ENCODE results near the gene ANLN. TPM values are rescaled to one million over a fixed set of nuclear protein-coding genes. Genes with fewer than 3 reads are reported as not detected.

The ANLN gene
- total RNA-seq = 10 to 100 TPM; 57.1 to 57.7 TPM

DNA sequence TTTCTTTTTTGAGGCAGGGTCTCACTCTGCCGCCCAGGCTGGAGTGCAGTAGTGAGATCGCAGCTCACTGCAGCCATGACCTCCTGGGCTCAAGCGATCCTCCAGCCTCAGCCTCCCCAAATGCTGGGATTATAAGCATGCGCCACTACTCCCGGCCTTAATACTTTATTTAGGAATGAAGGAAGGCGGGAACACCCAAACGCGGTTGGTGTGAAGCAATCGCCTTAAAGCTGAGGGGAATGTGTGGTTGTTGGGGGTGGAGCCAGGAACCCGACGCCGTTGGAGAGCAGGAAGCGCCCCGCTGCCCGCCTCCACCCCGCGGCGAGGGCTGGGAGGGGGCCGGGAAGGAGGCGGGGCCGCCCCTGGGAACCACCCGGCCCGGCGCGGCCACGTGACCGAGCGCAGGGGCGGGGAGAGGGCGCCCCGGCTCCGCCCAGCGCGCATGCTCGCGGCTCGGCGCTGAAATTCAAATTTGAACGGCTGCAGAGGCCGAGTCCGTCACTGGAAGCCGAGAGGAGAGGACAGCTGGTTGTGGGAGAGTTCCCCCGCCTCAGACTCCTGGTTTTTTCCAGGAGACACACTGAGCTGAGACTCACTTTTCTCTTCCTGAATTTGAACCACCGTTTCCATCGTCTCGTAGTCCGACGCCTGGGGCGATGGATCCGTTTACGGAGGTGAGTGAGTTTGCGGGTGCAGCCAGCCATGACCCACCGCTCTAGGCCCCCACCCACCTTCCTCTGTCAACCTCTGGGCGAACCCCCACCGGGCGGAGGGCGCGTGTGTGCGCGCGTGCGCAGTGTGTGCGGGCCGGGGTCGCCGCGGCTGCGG is at the start of gene ANLN:
TSS of gene ANLN (plus strand) at position 492 of the 828 bp plus-strand sequence. CDS start at position 657, 165 bp downstream.
- H3K27me3 Mint-ChIP-seq = no peaks in the 10 kb centered on the region

DNA sequence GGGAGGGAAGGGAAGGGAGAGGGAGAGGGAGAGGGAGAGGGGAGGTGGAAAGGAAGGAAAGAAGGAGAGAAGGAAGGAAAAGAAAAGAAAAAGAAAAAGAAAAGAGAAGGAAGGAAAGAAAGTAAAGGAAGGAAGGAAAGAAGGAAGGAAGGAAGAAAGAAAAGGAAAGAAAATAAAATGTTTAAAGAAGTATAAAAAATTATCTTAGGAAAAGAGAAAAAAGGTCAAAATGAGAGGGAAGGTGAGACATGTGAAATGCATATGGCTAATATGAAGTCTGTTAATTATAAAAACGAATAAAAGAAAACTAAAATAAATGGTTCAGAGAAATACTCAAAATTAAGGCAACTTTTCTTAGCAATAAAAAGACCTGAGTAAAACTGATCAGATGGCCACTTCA is 46.1 kb upstream of the ANLN start:
- no peak overlapping the region for H3K4me3 Mint-ChIP-seq
- POLR2A ChIA-PET = no interaction called here
- H3K9me3 Mint-ChIP-seq = no peaks in the 10 kb centered on the region
- H3K4me1 Mint-ChIP-seq = no peaks in the 10 kb centered on the region
- ATAC-seq (ENCODE audit: low read depth) (no peak), DNase-seq (no peak)
- H3K36me3 Mint-ChIP-seq = no peaks in the 10 kb centered on the region
- H3K27me3 Mint-ChIP-seq = peaks cover 6% of the 10 kb centered on the region
- no peak overlapping the region for H3K27ac Mint-ChIP-seq

More for the DNA sequence above, at the start of gene ANLN:
- POLR2A ChIA-PET = interaction anchor here (1.5 to 2.0 kb wide), 2 partner anchors 9 to 23 kb away, joined by 5 to 8 read pairs; a partner anchor contains a TSS
- peak; percentile 94 for DNase-seq
- peak within 1 kb of the TSS; percentile 88 for H3K27ac Mint-ChIP-seq
- ATAC-seq (ENCODE audit: low read depth) = peak; percentile 90
- peaks cover 17% of the 10 kb centered on the region for H3K4me1 Mint-ChIP-seq
- peaks cover 29% of the 10 kb centered on the region for H3K36me3 Mint-ChIP-seq
- peak within 1 kb of the TSS; percentile 90 for H3K4me3 Mint-ChIP-seq
- H3K9me3 Mint-ChIP-seq = no peaks in the 10 kb centered on the region

- Mint-ChIP-seq H3K9me3 (no peaks in the 10 kb centered on the region), H3K36me3 (no peaks in the 10 kb centered on the region), H3K27ac (no peak overlapping the region), H3K4me1 (no peaks in the 10 kb centered on the region), H3K4me3 (no peak overlapping the region), H3K27me3 (peaks cover 6% of the 10 kb centered on the region)
- no peak for ATAC-seq (ENCODE audit: low read depth)
- POLR2A ChIA-PET = no interaction called here
- DNase-seq = no peak
Observed at GRCh38 chr7:36344622-36345021, 45.0 kb upstream of the ANLN start.

DNA sequence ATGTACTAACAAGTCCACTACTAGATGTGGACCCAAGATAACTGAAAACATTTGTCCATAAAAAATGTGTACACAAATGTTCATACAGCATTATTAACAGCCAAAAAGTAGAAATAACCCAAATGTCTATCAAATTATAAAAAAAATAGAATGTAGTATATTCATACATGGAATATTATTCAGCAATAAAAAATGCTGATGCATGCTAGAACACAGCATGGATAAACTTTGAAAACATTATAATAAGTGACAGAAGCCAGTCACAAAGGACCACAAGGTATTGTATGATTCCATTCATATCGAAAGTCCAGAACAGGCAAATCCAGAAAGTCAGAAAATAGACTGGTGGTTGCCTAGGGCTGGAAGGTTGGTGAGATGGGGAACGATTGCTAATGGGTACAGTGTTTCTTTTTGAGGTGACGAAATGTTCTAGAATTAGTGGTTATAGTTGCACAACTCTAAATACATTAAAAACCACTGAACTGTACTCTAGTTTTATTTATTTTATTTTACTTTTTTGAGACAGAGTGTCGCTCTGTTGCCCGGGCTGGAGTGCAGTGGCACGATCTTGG is 43.3 kb upstream of the ANLN start:
- Mint-ChIP-seq H3K4me1 (no peaks in the 10 kb centered on the region), H3K27ac (no peak overlapping the region), H3K27me3 (peaks cover 6% of the 10 kb centered on the region), H3K9me3 (no peaks in the 10 kb centered on the region), H3K4me3 (no peak overlapping the region), H3K36me3 (no peaks in the 10 kb centered on the region)
- ATAC-seq (ENCODE audit: low read depth) = no peak
- DNase-seq = no peak
- POLR2A ChIA-PET = no interaction called here

- DNase-seq (no peak), ATAC-seq (ENCODE audit: low read depth) (no peak)
- Mint-ChIP-seq H3K36me3 (no peaks in the 10 kb centered on the region), H3K4me3 (no peak overlapping the region), H3K27ac (no peak overlapping the region), H3K27me3 (peaks cover 5% of the 10 kb centered on the region), H3K9me3 (no peaks in the 10 kb centered on the region), H3K4me1 (no peaks in the 10 kb centered on the region)
- POLR2A ChIA-PET = no interaction called here
Observed at GRCh38 chr7:36348256-36348655, 41.4 kb upstream of the ANLN start.

DNA sequence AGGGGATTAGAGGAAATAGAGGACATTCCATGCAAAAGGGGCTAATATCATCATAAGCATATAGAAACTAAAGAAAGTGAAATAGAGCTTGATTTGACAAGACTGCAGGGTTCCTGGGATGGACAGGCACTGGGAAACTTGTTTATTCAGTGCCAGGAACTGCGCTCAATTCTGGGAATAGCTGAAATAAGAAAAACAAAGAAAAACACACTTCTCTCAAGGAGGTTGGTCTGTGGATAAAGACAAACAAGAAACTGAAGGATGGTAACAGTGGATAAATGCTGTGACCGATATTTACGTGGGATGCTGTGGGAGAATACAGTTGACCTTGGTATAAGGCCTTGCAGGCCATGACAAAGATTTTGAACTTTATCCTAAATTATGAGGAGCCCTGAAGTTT is 40.9 kb upstream of the ANLN start:
- DNase-seq (no peak), ATAC-seq (ENCODE audit: low read depth) (no peak)
- no peaks in the 10 kb centered on the region for H3K9me3 Mint-ChIP-seq
- no peak overlapping the region for H3K27ac Mint-ChIP-seq
- peaks cover 5% of the 10 kb centered on the region for H3K27me3 Mint-ChIP-seq
- H3K4me3 Mint-ChIP-seq = no peak overlapping the region
- POLR2A ChIA-PET = no interaction called here
- H3K36me3 Mint-ChIP-seq = no peaks in the 10 kb centered on the region
- no peaks in the 10 kb centered on the region for H3K4me1 Mint-ChIP-seq

DNA sequence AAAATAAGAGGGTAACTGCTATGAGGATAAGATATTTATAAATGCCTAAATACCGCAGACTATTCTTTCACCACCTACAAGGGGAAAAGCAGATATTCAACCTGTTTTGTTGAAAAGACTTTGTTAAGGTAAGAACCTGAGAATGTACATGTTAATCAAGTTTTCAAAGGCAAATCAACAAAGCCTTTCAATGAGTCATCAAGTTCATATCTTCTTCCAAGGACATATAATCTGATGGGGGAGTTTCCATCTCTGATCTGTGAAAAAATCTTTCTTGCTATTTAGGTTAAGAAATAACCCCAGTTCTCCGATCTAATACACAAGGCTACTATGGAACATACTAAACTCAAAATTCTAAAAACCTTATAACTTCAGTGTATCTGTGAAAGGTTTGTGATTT is 40.0 kb upstream of the ANLN start:
- POLR2A ChIA-PET = no interaction called here
- no peak for DNase-seq
- Mint-ChIP-seq H3K4me1 (no peaks in the 10 kb centered on the region), H3K27me3 (peaks cover 5% of the 10 kb centered on the region), H3K4me3 (no peak overlapping the region), H3K9me3 (no peaks in the 10 kb centered on the region), H3K27ac (no peak overlapping the region), H3K36me3 (no peaks in the 10 kb centered on the region)
- no peak for ATAC-seq (ENCODE audit: low read depth)

GRCh38 chr7:36355490-36355889 is 34.2 kb upstream of the ANLN start:
- no peaks in the 10 kb centered on the region for H3K4me1 Mint-ChIP-seq
- no peaks in the 10 kb centered on the region for H3K27me3 Mint-ChIP-seq
- no peak overlapping the region for H3K27ac Mint-ChIP-seq
- no peaks in the 10 kb centered on the region for H3K36me3 Mint-ChIP-seq
- POLR2A ChIA-PET = no interaction called here
- H3K4me3 Mint-ChIP-seq = no peak overlapping the region
- ATAC-seq (ENCODE audit: low read depth) (no peak), DNase-seq (no peak)
- H3K9me3 Mint-ChIP-seq = no peaks in the 10 kb centered on the region

- Mint-ChIP-seq H3K9me3 (no peaks in the 10 kb centered on the region), H3K27ac (no peak overlapping the region), H3K4me1 (no peaks in the 10 kb centered on the region), H3K36me3 (no peaks in the 10 kb centered on the region), H3K27me3 (no peaks in the 10 kb centered on the region), H3K4me3 (no peak overlapping the region)
- ATAC-seq (ENCODE audit: low read depth) = no peak
- DNase-seq = no peak
- POLR2A ChIA-PET = no interaction called here
Observed at GRCh38 chr7:36357054-36357453, 32.6 kb upstream of the ANLN start.

GRCh38 chr7:36358589-36358988 is 31.1 kb upstream of the ANLN start:
- DNase-seq (no peak), ATAC-seq (ENCODE audit: low read depth) (no peak)
- no peaks in the 10 kb centered on the region for H3K27me3 Mint-ChIP-seq
- no peaks in the 10 kb centered on the region for H3K9me3 Mint-ChIP-seq
- H3K4me1 Mint-ChIP-seq = no peaks in the 10 kb centered on the region
- POLR2A ChIA-PET = no interaction called here
- H3K36me3 Mint-ChIP-seq = no peaks in the 10 kb centered on the region
- H3K4me3 Mint-ChIP-seq = no peak overlapping the region
- H3K27ac Mint-ChIP-seq = no peak overlapping the region

DNA sequence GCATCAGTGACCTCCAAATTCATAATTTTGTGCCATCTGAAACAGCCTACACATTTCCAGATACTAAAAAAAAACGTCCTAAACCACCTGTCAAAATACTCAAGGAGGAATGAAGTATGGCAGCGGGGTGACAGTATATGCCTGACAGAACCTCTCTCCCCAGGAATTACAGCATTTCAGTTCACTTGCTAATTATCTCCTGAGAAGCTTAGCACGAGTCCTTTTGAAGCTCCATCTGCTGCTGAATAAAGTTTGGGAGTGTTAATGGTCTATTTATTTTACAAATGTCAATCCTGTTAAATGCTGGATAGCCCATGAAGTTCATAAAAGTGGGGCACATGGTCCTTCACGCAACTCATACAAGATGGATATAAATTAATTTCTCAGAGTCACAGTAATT is 29.4 kb upstream of the ANLN start:
- no peak for ATAC-seq (ENCODE audit: low read depth)
- Mint-ChIP-seq H3K9me3 (no peaks in the 10 kb centered on the region), H3K27me3 (peaks cover 5% of the 10 kb centered on the region), H3K4me3 (no peak overlapping the region), H3K27ac (no peak overlapping the region), H3K4me1 (no peaks in the 10 kb centered on the region), H3K36me3 (no peaks in the 10 kb centered on the region)
- no peak for DNase-seq
- POLR2A ChIA-PET = no interaction called here

DNA sequence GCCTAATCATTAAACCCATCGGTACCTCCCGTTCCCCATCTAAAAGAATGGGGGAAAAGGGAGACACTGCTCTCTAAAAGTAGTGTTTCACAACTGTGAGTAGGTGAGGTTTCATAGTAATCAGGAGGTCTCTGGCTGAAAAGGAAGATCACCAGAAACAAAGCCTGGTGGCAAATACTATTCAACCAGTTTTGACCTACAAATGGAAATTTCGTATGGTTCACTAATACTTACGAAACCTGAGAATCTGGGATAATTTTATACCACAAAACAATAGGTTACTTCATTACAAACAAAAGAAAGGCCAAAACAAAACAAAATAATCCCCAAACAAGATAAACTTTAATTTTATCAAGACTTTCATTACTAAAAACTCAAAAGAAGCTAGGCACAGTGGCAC is 28.4 kb upstream of the ANLN start:
- POLR2A ChIA-PET = no interaction called here
- H3K9me3 Mint-ChIP-seq = no peaks in the 10 kb centered on the region
- no peaks in the 10 kb centered on the region for H3K4me1 Mint-ChIP-seq
- no peak for DNase-seq
- no peak overlapping the region for H3K27ac Mint-ChIP-seq
- no peaks in the 10 kb centered on the region for H3K36me3 Mint-ChIP-seq
- ATAC-seq (ENCODE audit: low read depth) = no peak
- peaks cover 9% of the 10 kb centered on the region for H3K27me3 Mint-ChIP-seq
- H3K4me3 Mint-ChIP-seq = no peak overlapping the region

- POLR2A ChIA-PET = no interaction called here
- Mint-ChIP-seq H3K4me3 (no peak overlapping the region), H3K9me3 (no peaks in the 10 kb centered on the region), H3K27ac (no peak overlapping the region), H3K4me1 (peaks cover 6% of the 10 kb centered on the region), H3K36me3 (no peaks in the 10 kb centered on the region), H3K27me3 (peaks cover 12% of the 10 kb centered on the region)
- DNase-seq (no peak), ATAC-seq (ENCODE audit: low read depth) (no peak)
Observed at GRCh38 chr7:36363515-36363914, 26.1 kb upstream of the ANLN start.

- Mint-ChIP-seq H3K4me1 (peaks cover 8% of the 10 kb centered on the region), H3K27ac (no peak overlapping the region), H3K4me3 (peak overlapping the region; percentile 79), H3K36me3 (no peaks in the 10 kb centered on the region), H3K9me3 (no peaks in the 10 kb centered on the region), H3K27me3 (peaks cover 15% of the 10 kb centered on the region)
- POLR2A ChIA-PET = interaction anchor here (1.5 to 2.1 kb wide), 2 partner anchors 11 to 23 kb away, joined by 3 to 8 read pairs; partner anchors contain the start of gene ANLN
- DNase-seq (no peak), ATAC-seq (ENCODE audit: low read depth) (no peak)
Observed at GRCh38 chr7:36366005-36366717, 23.5 kb upstream of the ANLN start.

Data from activated naive CD8-positive, alpha-beta T cell treated with anti-CD3 and anti-CD28 coated beads, Interleukin-2, amount 10 ng/mL, durations not matched to agents 7 days and 5 days (primary cell).